Posterior vena cava (tissue), 2 donors: ENCODE measurements around the gene DIRAS1. TPM values are rescaled to one million over a fixed set of nuclear protein-coding genes. Genes with fewer than 3 reads are reported as not detected.

Experiments used
- DNase-seq: peaks from one replicate; pipeline ENCODE4 v3.0.0-alpha.2; 2020; ENCODE audit warnings: low spot score
- intact Hi-C, 2 donors: fragments of 100-400 bp; cut with DNase I; formaldehyde crosslinking; loops; one replicate each; pipeline versions ENCODE4 v1.14.1 to v1.14.2; 2022 to 2023
- total RNA-seq, 2 donors: library from RNA; stranded (reverse); fragmentation: NEBNext Ultra II Directional; extraction: Animal tissue kit (Norgen Biotek cat#: 25700); gene quantifications; one replicate each; pipeline ENCODE4 v1.2.1, GENCODE V29; 2021
- donor health status: DM: yes; HTN: yes; CAD: no.
- donor health status: DM: yes; HTN: yes; CAD: no.

DIRAS1 gene
- total RNA-seq, 2 donors from 2014 or later = 11.6 to 21.7 TPM

- no peak for DNase-seq
- intact Hi-C loops = no loop called here
These were observed 10.2 kb upstream of the DIRAS1 start for GRCh38 chr19:2731181-2731995.

DNA sequence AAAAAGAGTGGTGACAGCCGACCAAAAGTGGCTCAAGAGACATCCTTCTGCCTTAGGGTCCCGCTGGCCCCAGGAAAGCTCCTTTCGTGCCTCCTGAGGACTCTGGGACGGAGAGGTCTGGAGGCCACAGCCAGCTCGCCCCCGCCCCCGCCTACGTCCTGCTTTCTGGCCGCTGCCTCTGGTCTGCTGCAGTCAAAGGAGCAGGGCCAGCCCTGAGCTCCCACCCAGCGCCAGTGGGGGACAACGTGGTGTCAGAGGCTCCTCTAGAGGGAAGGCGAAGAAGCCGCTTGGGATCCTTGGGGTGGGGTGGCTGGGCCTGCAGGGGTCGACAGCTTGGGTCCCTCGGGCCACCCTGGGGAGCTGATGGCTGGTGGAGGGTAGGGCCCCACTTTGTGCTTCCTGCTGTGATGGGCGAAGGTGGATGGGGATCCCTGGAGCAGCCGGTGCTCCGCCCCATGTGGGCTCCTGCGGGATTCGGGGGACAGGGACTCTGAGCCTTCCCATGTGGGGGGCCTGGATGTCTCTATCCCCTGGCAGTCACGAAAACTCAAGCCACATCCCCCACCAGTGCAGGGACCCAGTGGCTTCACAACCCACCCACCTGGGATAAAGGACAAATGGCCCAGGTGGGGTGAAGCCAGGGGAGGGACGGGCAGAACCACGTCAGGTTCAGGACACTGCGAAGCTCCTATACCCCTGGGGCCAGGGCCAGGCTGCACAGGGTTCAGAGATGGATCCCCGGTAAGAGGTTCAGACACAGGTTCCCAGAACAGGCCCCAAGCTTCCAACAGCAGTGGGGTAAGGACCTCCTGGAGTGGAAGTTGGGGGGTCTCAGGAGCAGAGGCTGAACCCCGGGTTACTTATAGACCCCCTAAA lies 9.0 kb upstream of the DIRAS1 start:
- DNase-seq = no peak
- intact Hi-C loops = no loop called here

- intact Hi-C loops = no loop called here
These were observed 7.7 kb upstream of the DIRAS1 start for GRCh38 chr19:2728783-2729387.

DNA sequence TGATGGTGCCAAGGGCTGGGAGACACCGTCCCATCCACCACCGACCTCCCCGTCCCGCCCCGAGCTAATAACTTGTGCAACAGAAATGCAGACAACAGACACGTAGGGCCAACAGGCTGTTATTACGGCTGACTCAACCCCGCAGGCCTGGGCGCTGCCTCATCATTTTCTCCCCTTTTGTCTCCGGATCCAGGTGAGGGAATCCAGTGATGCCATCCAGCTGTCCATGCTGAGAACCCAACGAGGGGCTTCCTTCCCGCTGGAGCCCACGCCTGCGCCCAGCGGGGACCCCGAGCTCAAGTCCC lies 6.4 kb upstream of the DIRAS1 start:
- DNase-seq = no peak
- intact Hi-C loops = no loop called here

More at GRCh38 chr19:2728783-2729387, 7.7 kb upstream of the DIRAS1 start:
- DNase-seq = no peak

GRCh38 chr19:2726904-2727639 lies 5.9 kb upstream of the DIRAS1 start:
- intact Hi-C loops = no loop called here

DNA sequence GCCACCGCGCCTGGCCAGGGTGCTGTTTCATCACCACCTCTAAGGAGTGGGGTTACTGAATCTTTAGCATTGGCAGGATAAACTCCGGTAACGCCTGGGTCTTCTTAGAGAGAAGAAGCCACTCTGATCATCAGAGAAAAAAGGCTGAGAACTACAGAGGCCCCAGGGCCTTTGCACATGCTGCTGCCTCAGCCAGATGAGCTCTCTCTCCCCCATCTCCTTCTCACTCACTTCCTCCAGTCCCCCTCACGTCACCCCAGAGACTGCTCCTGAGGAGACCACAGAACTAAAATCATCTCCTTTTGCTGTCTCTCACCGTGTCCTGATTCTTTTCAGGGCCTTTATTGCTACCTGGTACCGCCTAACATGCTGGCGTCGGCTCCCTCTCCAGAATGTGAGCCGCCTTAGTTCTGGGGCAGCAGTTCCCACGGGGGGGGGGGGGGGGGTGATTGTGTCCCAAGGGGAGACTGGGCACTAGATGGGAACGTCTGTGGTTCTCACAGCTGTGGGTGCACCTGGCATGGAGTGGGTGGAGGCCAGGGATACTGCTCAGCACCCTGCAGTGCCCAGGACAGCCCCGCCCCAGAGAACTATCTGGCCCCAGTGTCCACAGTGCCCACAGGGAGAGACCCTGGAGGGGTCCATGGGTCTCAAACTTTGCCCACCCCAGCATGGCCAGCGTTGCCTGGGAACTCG lies 5.1 kb upstream of the DIRAS1 start:
- intact Hi-C loops = no loop called here
- DNase-seq = no peak

More at GRCh38 chr19:2726904-2727639, 5.9 kb upstream of the DIRAS1 start:
- no peak for DNase-seq

- intact Hi-C loops = no loop called here
- DNase-seq = no peak
These were observed 3.0 kb upstream of the DIRAS1 start for GRCh38 chr19:2724148-2724557.

- DNase-seq = no peak
- intact Hi-C loops = no loop called here
These were observed 2.6 kb upstream of the DIRAS1 start for GRCh38 chr19:2723747-2724146.

GRCh38 chr19:2723345-2723715 lies 2.2 kb upstream of the DIRAS1 start:
- intact Hi-C loops = no loop called here
- no peak for DNase-seq

GRCh38 chr19:2722541-2723344 lies 1.6 kb upstream of the DIRAS1 start:
- intact Hi-C loops = no loop called here
- DNase-seq = peak; percentile 94

GRCh38 chr19:2721570-2722540 lies 683 bp upstream of the DIRAS1 start:
- intact Hi-C loops = no loop called here

DNA sequence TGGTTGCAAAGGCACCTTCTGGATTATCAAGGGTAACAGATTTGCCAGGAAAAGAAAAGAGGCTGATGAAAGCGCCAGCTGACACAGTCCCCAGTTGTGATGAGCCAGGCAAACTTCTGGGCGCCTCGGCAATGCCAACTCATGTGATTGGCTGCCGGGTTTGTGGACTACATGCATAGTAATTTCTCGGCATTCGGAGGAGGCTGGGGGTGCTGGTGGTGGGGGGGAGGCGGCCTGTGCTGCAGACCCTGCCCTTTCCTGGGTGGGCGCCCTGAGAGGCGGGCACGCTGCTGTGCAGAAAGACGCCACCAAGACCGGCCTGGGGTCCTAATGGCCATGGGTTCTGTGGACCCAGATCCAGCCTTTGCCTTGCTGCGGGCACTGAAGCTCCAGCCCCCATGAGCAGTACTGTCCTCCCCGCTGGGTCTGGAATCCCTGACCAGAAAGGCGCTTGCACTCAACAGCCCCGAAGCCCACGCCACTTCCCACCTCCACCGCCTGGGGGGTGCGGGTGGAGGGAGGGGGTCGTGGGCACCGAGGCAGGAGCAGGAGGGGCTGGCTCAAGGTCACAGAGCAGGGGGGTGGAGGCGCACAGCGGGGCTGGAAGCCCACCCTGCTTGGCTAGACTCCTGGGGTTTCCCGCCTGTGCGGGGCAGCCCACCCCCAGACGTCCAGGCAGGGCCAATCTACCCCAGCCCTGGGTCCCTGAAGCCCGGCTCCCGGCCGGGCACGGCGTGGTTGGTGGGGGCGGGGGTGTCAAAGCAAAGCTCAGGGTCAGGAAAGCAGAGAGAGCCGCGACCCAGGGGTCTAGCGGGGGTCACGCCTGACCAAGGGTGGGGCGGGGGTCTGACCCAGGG lies 1.0 kb downstream of the DIRAS1 start:
- intact Hi-C loops = no loop called here
- DNase-seq = peak; percentile 73

More at GRCh38 chr19:2721570-2722540, 683 bp upstream of the DIRAS1 start:
- DNase-seq = no peak

DNA sequence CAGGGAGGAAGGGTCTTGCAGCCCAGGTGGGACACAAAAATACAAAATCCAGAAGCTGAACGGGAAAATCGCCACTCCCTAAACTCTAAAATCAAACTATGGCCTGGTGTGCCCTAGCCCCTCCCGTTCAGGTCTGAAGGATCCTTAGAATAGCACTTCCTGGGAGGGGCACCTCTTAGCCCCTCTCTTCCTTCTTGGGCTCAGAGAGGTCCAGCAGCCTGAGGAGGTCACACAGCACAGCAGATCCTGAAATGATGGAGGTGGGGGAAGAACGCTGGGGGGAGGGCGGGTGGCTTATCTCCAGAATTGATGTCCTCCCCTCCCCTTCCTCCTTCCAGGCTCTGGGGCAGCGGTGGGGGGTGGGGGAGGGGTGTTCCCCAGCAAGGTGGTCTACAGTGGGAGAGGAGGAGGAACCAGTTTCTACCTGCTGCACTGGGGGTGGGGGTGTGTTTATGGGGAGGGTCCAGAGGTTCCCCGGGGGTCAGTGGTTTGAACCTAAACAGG lies 1.9 kb downstream of the DIRAS1 start:
- no peak for DNase-seq
- intact Hi-C loops = no loop called here

- intact Hi-C loops = no loop called here
- no peak for DNase-seq
These were observed 3.3 kb downstream of the DIRAS1 start for GRCh38 chr19:2717638-2718541.
